Glutamatergic neuron (in vitro differentiated cells): ENCODE measurements around the gene SLAIN2. TPM values are rescaled to one million over a fixed set of nuclear protein-coding genes. Genes with fewer than 3 reads are reported as not detected.

ENCODE experiments used
- DNase-seq: peaks from one replicate; pipeline ENCODE4 v3.0.0; 2022
- H3K27ac Mint-ChIP-seq: one replicate; pipeline ENCODE4 v1.8.0; 2020; ENCODE audit warnings: mild to moderate bottlenecking, mixed read lengths, inconsistent platforms; ENCODE audit not compliant: unreplicated experiment
- H3K27me3 Mint-ChIP-seq: one replicate; pipeline ENCODE4 v1.8.0; 2020; ENCODE audit warnings: mild to moderate bottlenecking, moderate library complexity, mixed read lengths, inconsistent platforms; ENCODE audit not compliant: unreplicated experiment
- H3K36me3 Mint-ChIP-seq: one replicate; pipeline ENCODE4 v1.8.0; 2020; ENCODE audit warnings: mild to moderate bottlenecking, mixed read lengths, inconsistent platforms; ENCODE audit not compliant: unreplicated experiment
- H3K4me1 Mint-ChIP-seq: one replicate; pipeline ENCODE4 v1.8.0; 2020; ENCODE audit warnings: mild to moderate bottlenecking, low read depth, mixed read lengths, inconsistent platforms; ENCODE audit not compliant: unreplicated experiment
- H3K4me3 Mint-ChIP-seq: one replicate; pipeline ENCODE4 v1.8.0; 2020; ENCODE audit warnings: mild to moderate bottlenecking, mixed read lengths, inconsistent platforms; ENCODE audit not compliant: unreplicated experiment
- H3K9me3 Mint-ChIP-seq: one replicate; pipeline ENCODE4 v1.8.0; 2020; ENCODE audit warnings: mild to moderate bottlenecking, moderate library complexity, mixed read lengths, inconsistent platforms; ENCODE audit not compliant: unreplicated experiment
- CTCF ChIP-seq: fragments of 200-600 bp; sonication (generic); IDR thresholded peaks from one replicate; pipeline ENCODE4 v1.5.0; 2021; ENCODE audit not compliant: partially characterized antibody, unreplicated experiment
- total RNA-seq: library from RNA; stranded (reverse); fragmentation: NEBNext Ultra II Directional; extraction: Animal tissue kit (Norgen Biotek cat#: 25700); gene quantifications from one replicate; pipeline ENCODE4 v1.2.1, GENCODE V29; 2021; ENCODE audit not compliant: unreplicated experiment

Gene SLAIN2
- total RNA-seq, 1 donor from 2014 or later: 72.6 TPM

DNA sequence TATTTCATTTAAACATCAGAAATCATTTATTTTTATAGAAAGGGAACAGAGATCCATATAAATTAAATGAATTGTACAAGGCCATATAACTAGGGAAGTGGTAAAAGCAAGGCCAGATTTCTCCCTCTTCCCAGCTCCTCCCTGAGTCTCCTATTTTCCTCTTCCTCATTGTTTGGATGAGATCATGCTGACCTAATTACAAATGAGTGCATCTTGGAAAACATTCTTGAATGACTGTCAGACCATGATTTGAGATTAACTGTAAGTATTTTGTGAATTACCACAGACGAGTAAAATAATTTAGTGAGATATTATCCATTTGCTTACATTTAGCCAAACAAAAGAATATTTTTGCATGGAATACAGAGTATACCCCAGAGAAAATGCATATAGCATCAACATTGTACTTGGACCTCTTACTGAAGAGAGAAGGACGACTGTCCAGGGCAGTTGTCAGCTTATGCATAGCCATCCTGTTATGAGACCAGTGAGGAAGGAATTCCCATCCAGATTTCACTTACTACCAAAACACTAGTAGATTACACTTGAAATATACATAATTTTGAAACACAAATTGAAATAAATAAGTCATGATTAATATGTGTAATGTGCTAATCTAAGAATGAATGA is 47.3 kb downstream of the SLAIN2 start:
- Mint-ChIP-seq H3K4me3 (no peak overlapping the region), H3K36me3 (no peaks in the 10 kb centered on the region), H3K27me3 (no peaks in the 10 kb centered on the region), H3K27ac (peak overlapping the region; percentile 29), H3K4me1 (peaks cover 4% of the 10 kb centered on the region), H3K9me3 (no peaks in the 10 kb centered on the region)
- no peak for TF ChIP-seq CTCF
- no peak for DNase-seq

DNA sequence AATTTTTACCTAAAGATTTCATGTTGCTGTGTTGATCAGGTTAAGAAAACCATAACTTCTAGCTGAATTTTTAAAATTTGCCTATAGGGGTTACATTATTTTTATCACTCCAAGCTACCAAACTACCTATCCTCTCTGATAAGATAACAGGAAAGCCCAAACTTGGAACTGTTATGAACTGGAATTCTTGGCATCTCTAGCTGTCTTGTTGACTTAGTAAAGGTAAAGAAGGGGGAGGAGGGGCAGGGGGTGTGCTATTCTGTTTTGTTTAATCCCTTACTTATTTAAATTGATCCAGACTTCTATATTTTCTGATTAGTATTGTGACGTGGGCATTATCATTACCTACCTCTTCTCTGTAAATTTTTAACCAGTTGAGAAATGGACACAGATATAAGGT is 54.7 kb downstream of the SLAIN2 start:
- H3K36me3 Mint-ChIP-seq: peaks cover 21% of the 10 kb centered on the region
- no peak for TF ChIP-seq CTCF
- peaks cover 4% of the 10 kb centered on the region for H3K4me1 Mint-ChIP-seq
- DNase-seq: no peak
- peaks cover 2% of the 10 kb centered on the region for H3K9me3 Mint-ChIP-seq
- H3K27me3 Mint-ChIP-seq: no peaks in the 10 kb centered on the region
- H3K4me3 Mint-ChIP-seq: no peak overlapping the region
- no peak overlapping the region for H3K27ac Mint-ChIP-seq

- Mint-ChIP-seq H3K4me1 (peaks cover 32% of the 10 kb centered on the region), H3K27me3 (peaks cover 4% of the 10 kb centered on the region), H3K27ac (no peak overlapping the region)
These were observed 59.1 kb downstream of the SLAIN2 start for GRCh38 chr4:48400416-48400815.

DNA sequence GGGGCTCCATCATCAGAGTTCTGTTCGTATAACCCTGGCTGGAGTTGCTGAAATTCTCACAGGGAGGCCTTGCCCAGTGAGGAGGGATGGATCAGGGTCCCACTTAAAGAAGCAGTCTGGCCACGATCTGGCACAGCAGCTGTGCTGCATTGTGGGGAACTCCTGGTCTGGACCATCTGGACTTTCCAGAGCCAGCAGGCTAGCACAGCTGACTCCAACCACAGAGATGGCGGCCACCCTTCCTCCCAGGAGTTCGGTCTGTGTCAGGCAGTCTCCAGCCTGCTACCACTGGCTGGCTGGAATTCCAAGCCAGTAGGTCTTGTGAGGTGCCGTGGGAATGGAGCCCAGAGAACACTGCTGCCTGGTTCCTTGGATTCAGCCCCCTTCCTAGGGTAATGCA is 62.0 kb downstream of the SLAIN2 start:
- Mint-ChIP-seq H3K27ac (peak overlapping the region; percentile 83), H3K36me3 (peaks cover 20% of the 10 kb centered on the region), H3K4me1 (peaks cover 32% of the 10 kb centered on the region), H3K27me3 (peaks cover 5% of the 10 kb centered on the region), H3K4me3 (no peak overlapping the region), H3K9me3 (peaks cover 12% of the 10 kb centered on the region)
- DNase-seq: peak; percentile 54
- TF ChIP-seq CTCF: no peak

More at GRCh38 chr4:48400416-48400815, 59.1 kb downstream of the SLAIN2 start:
- Mint-ChIP-seq H3K36me3 (peaks cover 28% of the 10 kb centered on the region), H3K9me3 (peaks cover 12% of the 10 kb centered on the region), H3K4me3 (no peak overlapping the region)
- no peak for TF ChIP-seq CTCF
- DNase-seq: no peak

DNA sequence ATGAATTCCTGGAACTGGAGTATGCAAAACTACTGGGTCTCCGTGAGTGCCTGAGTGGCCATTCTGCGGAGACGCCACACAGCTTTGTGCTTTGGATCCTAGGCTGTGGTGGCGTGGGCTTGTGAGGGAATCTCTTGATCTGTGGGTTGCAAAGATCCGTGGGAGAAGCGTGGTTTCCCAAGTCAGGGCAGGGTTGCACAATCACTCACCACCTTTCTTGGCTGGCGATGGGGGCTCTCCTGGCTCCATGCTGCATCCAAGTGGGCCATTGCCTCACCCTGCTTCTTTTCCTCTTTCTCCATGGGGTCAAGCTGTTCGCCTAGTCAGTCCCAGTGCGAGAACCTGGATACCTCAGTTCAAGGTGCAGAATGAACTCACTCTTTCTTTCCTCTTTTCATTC is 62.5 kb downstream of the SLAIN2 start:
- H3K27ac Mint-ChIP-seq: peak overlapping the region; percentile 83
- peaks cover 16% of the 10 kb centered on the region for H3K36me3 Mint-ChIP-seq
- H3K9me3 Mint-ChIP-seq: peaks cover 12% of the 10 kb centered on the region
- no peak for DNase-seq
- H3K27me3 Mint-ChIP-seq: peaks cover 5% of the 10 kb centered on the region
- H3K4me1 Mint-ChIP-seq: peaks cover 32% of the 10 kb centered on the region
- no peak for TF ChIP-seq CTCF
- peak overlapping the region; percentile 6 for H3K4me3 Mint-ChIP-seq
